Activated B cell treated with CpG ODN at 0.5 μM for 24 hours (primary cell): ENCODE data around the gene MVB12B. TPM values are rescaled to one million over a fixed set of nuclear protein-coding genes. Genes with fewer than 3 reads are reported as not detected.

Experiments used
- ATAC-seq: fragments of 200-7000 bp; cut with Tn5 transposase; one replicate; pipeline ENCODE4 v1.10.0; 2021; ENCODE audit warnings: low read depth, mild to moderate bottlenecking, moderate library complexity
- CTCF ChIA-PET: fragments of 350-600 bp; sonication (Branson Sonifier 250); formaldehyde crosslinking; loops from one replicate; lab custom pipeline; 2021; ENCODE audit warnings: antibody characterized with exemption; lab: Charles Lee
- POLR2A ChIA-PET: fragments of 350-600 bp; sonication (Branson Sonifier 250); formaldehyde crosslinking; loops from one replicate; lab custom pipeline; 2021; ENCODE audit warnings: antibody characterized with exemption; lab: Charles Lee
- DNase-seq: peaks from one replicate; pipeline ENCODE4 v3.0.0; 2022
- H3K27ac Mint-ChIP-seq: one replicate; pipeline ENCODE4 v1.8.0; 2020; ENCODE audit warnings: mixed read lengths
- H3K27me3 Mint-ChIP-seq: one replicate; pipeline ENCODE4 v1.8.0; 2021; ENCODE audit warnings: mixed read lengths
- H3K36me3 Mint-ChIP-seq: one replicate; pipeline ENCODE4 v1.8.0; 2021; ENCODE audit warnings: low read depth, mixed read lengths
- H3K4me1 Mint-ChIP-seq: one replicate; pipeline ENCODE4 v1.8.0; 2021; ENCODE audit warnings: mixed read lengths
- H3K4me3 Mint-ChIP-seq: one replicate; pipeline ENCODE4 v1.8.0; 2020; ENCODE audit warnings: mild to moderate bottlenecking, mixed read lengths
- H3K9me3 Mint-ChIP-seq: one replicate; pipeline ENCODE4 v1.8.0; 2020; ENCODE audit warnings: mixed read lengths
- intact Hi-C: fragments of 100-400 bp; cut with micrococcal nuclease; formaldehyde crosslinking; loops from one replicate; pipeline ENCODE4 v1.15.1; 2024
- total RNA-seq: library from RNA; stranded (reverse); gene quantifications from 2 replicates; pipeline ENCODE4 v1.2.3, GENCODE V29; 2022
- TF ChIP-seq, protein P1 (sequence below): fragments of 200-600 bp; IDR thresholded peaks from one replicate; pipeline ENCODE4 v1.8.0; 2022; ENCODE audit warnings: antibody characterized with exemption, mild to moderate bottlenecking

Gene MVB12B
- total RNA-seq, 1 donor from 2014 or later = 2.5 TPM

DNA sequence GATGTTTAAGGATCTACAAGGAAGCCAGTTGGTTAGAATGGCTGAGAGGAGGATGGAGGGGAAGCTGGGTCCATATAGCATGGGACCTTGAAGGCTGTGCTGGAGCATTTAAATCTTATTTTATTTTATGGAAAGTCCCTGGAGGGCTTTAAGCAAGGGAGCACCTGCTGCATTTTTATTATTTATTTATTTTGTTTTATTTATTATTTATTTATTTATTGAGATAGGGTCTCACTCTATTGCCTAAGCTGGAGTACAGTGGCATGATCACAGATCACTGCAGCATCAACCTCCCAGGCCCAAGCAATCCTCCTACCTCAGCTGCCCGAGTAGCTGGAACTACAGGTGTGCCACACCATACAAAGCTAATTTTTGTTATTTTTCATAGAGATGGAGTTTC is 4.9 kb upstream of the MVB12B start:
- TF ChIP-seq, protein P1, sequence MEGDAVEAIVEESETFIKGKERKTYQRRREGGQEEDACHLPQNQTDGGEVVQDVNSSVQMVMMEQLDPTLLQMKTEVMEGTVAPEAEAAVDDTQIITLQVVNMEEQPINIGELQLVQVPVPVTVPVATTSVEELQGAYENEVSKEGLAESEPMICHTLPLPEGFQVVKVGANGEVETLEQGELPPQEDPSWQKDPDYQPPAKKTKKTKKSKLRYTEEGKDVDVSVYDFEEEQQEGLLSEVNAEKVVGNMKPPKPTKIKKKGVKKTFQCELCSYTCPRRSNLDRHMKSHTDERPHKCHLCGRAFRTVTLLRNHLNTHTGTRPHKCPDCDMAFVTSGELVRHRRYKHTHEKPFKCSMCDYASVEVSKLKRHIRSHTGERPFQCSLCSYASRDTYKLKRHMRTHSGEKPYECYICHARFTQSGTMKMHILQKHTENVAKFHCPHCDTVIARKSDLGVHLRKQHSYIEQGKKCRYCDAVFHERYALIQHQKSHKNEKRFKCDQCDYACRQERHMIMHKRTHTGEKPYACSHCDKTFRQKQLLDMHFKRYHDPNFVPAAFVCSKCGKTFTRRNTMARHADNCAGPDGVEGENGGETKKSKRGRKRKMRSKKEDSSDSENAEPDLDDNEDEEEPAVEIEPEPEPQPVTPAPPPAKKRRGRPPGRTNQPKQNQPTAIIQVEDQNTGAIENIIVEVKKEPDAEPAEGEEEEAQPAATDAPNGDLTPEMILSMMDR = no peak
- Mint-ChIP-seq H3K9me3 (peaks cover 5% of the 10 kb centered on the region), H3K36me3 (no peaks in the 10 kb centered on the region), H3K27ac (no peak overlapping the region), H3K4me1 (peaks cover 3% of the 10 kb centered on the region), H3K4me3 (no peak overlapping the region), H3K27me3 (peaks cover 13% of the 10 kb centered on the region)
- no peak for DNase-seq
- intact Hi-C loops = no loop called here
- CTCF ChIA-PET = interaction anchor here (1.9 to 2.3 kb wide), 2 partner anchors 77 to 169 kb away, joined by 8 to 12 read pairs; no protein-coding TSS in a partner anchor
- no peak for ATAC-seq
- POLR2A ChIA-PET = no interaction called here

DNA sequence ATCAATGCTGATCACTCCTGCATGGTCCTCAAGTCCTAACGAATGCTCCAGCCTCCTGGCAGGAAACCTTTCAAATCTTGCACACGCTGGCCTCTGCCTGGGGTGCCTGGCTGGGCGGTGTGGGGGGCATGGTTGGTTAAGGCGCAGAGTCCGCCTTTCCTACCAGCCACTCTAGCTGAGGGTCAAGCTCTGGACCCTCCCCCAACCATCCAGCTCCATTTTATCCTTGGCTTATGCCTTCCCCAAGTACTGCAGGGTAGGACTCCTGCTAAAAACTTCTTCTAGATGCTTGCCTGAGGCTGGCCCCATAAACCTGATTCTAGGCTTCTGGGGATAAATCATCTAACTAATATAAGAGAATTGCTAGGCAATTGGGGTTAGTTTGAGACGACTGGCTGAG is 808 bp upstream of the MVB12B start:
- CTCF ChIA-PET = interaction anchor here (1.0 to 2.0 kb wide), 3 partner anchors 72 to 918 kb away, joined by 3 to 9 read pairs (median 3); no protein-coding TSS in a partner anchor
- Mint-ChIP-seq H3K27ac (peak overlapping the region; percentile 68), H3K9me3 (peaks cover 5% of the 10 kb centered on the region), H3K36me3 (no peaks in the 10 kb centered on the region), H3K4me1 (peaks cover 18% of the 10 kb centered on the region), H3K27me3 (peaks cover 11% of the 10 kb centered on the region), H3K4me3 (peak overlapping the region; percentile 79)
- POLR2A ChIA-PET = interaction anchor here (0.6 to 1.3 kb wide), 2 partner anchors 145 to 1534 kb away, joined by 3 read pairs; no protein-coding TSS in a partner anchor
- intact Hi-C loops = loop anchor here (5.0 kb wide), 1 partner anchor 146 kb away; no protein-coding TSS in a partner anchor
- DNase-seq = no peak
- no peak for ATAC-seq
- TF ChIP-seq, protein P1 = no peak

DNA sequence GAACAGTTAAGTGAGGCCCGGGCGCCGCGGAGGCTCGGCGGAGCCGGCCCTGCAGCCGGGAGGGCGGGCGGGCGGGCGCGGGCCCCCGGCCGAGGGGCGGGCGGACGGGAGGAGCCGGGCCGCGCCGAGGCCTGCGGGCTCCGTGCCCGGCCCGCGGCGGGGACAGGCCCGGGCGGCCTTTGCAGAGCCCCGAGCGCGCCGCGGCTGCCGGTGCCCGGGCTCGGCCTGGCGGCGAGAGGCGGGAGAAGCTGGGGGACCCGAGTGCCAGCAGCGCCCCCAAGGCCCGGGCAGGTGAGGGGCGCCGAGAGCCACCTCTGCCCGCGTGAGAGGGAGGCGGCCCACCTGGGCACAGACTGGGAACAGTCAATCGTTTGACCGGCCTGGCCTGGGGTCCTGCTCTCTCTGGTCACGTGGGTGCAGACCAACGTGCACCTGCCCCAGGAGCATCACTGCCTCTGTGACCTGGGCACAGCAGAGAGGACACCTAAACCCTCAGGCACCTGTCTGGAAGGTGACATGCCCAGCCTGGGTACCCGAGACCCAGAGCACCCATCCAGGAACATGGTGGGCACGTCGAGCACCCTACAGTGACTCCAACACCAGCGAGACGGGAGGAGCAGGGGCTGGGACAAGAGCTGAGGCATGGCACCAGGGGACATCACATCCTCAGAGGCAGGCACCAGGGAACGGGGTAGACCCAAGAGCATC is 531 bp downstream of the MVB12B start:
- intact Hi-C loops = loop anchor here (5.0 kb wide), 1 partner anchor 145 kb away; no protein-coding TSS in a partner anchor
- peaks cover 5% of the 10 kb centered on the region for H3K9me3 Mint-ChIP-seq
- no peak overlapping the region for H3K27ac Mint-ChIP-seq
- H3K36me3 Mint-ChIP-seq = no peaks in the 10 kb centered on the region
- H3K27me3 Mint-ChIP-seq = peaks cover 16% of the 10 kb centered on the region
- peaks cover 18% of the 10 kb centered on the region for H3K4me1 Mint-ChIP-seq
- peak overlapping the region; percentile 64 for H3K4me3 Mint-ChIP-seq
- POLR2A ChIA-PET = interaction anchor here (1.3 kb wide), 1 partner anchor 144 kb away, joined by 3 read pairs; no protein-coding TSS in a partner anchor
- ATAC-seq (peak; percentile 62), DNase-seq (peak; percentile 45)
- TF ChIP-seq, protein P1 = no peak
- CTCF ChIA-PET = interaction anchor here (1.4 to 2.0 kb wide), 3 partner anchors 69 to 164 kb away, joined by 4 to 9 read pairs (median 7); no protein-coding TSS in a partner anchor

DNA sequence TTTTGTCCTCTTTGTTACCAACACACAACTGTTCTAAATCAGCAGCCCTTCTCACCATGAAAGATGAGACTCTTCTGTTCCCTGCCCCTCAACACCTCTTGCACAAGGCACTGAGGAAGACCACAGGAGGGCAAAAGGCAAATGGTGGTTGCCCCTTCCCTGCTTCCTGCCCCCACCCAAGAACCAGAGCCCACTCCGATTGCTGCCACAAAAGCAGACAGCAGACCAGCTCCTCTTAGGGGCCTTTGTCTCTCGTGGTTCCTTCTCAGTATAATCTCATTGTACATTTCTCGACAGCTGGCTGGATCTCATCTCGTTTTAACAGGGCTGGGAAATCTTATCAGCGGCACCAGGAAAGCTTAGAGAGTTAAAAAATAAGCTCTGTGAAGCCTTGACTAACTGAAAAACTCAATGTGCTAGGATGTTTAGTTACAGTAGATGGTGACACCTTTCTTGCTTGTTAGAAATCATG is 1.1 kb downstream of the MVB12B start:
- POLR2A ChIA-PET = no interaction called here
- H3K4me1 Mint-ChIP-seq = peaks cover 18% of the 10 kb centered on the region
- H3K27me3 Mint-ChIP-seq = peaks cover 16% of the 10 kb centered on the region
- intact Hi-C loops = loop anchor here (5.0 kb wide), 1 partner anchor 145 kb away; no protein-coding TSS in a partner anchor
- ATAC-seq = no peak
- no peak overlapping the region for H3K27ac Mint-ChIP-seq
- CTCF ChIA-PET = interaction anchor here (1.4 to 2.0 kb wide), 3 partner anchors 69 to 163 kb away, joined by 4 to 9 read pairs (median 7); no protein-coding TSS in a partner anchor
- peaks cover 5% of the 10 kb centered on the region for H3K9me3 Mint-ChIP-seq
- no peaks in the 10 kb centered on the region for H3K36me3 Mint-ChIP-seq
- peak overlapping the region; percentile 64 for H3K4me3 Mint-ChIP-seq
- TF ChIP-seq, protein P1 = no peak
- no peak for DNase-seq

DNA sequence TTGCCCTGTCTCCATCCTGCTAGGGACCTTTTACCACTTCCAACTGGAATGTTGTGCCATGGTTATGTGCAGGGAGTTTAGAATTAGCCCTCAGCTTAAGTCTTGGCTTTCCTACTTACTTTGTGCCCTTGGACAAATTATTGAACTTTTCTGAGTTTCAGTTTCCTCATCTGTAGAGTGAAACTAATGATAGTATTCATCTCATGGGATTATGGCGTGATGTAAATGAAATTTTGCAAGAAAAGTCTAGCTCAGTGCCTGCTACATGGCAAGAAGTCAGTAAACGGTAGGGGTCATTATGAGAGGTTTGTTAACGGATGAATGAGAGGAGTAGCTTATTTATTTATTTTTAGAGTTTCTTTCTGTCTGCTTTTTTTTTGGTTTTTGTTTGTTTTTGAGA is 1.8 kb downstream of the MVB12B start:
- TF ChIP-seq, protein P1 = no peak
- intact Hi-C loops = loop anchor here (5.0 kb wide), 1 partner anchor 144 kb away; no protein-coding TSS in a partner anchor
- CTCF ChIA-PET = interaction anchor here (1.4 to 1.9 kb wide), 2 partner anchors 68 to 70 kb away, joined by 4 to 7 read pairs; no protein-coding TSS in a partner anchor
- no peak for DNase-seq
- Mint-ChIP-seq H3K27me3 (peaks cover 19% of the 10 kb centered on the region), H3K9me3 (peaks cover 5% of the 10 kb centered on the region), H3K4me3 (peak overlapping the region; percentile 64), H3K27ac (no peak overlapping the region), H3K36me3 (no peaks in the 10 kb centered on the region), H3K4me1 (peaks cover 18% of the 10 kb centered on the region)
- no peak for ATAC-seq
- POLR2A ChIA-PET = no interaction called here
